Measurements from ENCODE around the gene UVRAG.

Gene UVRAG

GRCh38 chr11:75792997-75793800, 21.8 kb upstream of the UVRAG start:
- Histone ChIP-seq H3K4me3 (ENCODE audit: low read length) (no peak overlapping the region), H3K56ac (ENCODE audit: low read length) (no peak overlapping the region), H2BK15ac (replicated peaks; ENCODE audit: low read depth) (no peak overlapping the region), H3K79me1 (ENCODE audit: low read length) (no peaks in the 10 kb centered on the region), H2AK5ac (ENCODE audit: low read length) (no peak overlapping the region), H2BK5ac (ENCODE audit: low read length) (no peak overlapping the region), H4K5ac (ENCODE audit: low read length) (no peak overlapping the region), H3K27ac (ENCODE audit: low read depth, low read length) (no peak overlapping the region), H3K18ac (ENCODE audit: low read length) (no peak overlapping the region), H3K9ac (ENCODE audit: low read length) (no peak overlapping the region), H3K4me2 (ENCODE audit: low read length) (no peak overlapping the region), H3K23ac (ENCODE audit: low read length) (peak overlapping the region; percentile 11), H3K36me3 (ENCODE audit: control insufficient read depth, insufficient read depth, low read length) (no peaks in the 10 kb centered on the region), H4K8ac (ENCODE audit: low read depth, low read length) (no peak overlapping the region), H3K27me3 (ENCODE audit: insufficient read depth, low read length, poor library complexity) (no peaks in the 10 kb centered on the region), H3K79me2 (ENCODE audit: control insufficient read depth, insufficient read depth, low read length) (no peaks in the 10 kb centered on the region), H2BK120ac (ENCODE audit: low read depth, low read length) (no peak overlapping the region), H3K4me1 (ENCODE audit: control insufficient read depth, low read depth, low read length) (no peaks in the 10 kb centered on the region), H3K4ac (ENCODE audit: low read depth, low read length) (no peak overlapping the region)
- WGBS (ENCODE audit: extremely low coverage, insufficient coverage, low lambda C conversion rate) = no CpG with 5 or more reads among the region's 12 CpGs
- DNase-seq = no peak

GRCh38 chr11:75793966-75794365, 21.0 kb upstream of the UVRAG start:
- no CpG with 5 or more reads among the region's 2 CpGs for WGBS (ENCODE audit: extremely low coverage, insufficient coverage, low lambda C conversion rate)
- H2AK5ac ChIP-seq (ENCODE audit: low read length) = no peak overlapping the region
- H3K36me3 ChIP-seq (ENCODE audit: control insufficient read depth, insufficient read depth, low read length) = no peaks in the 10 kb centered on the region
- H3K79me2 ChIP-seq (ENCODE audit: control insufficient read depth, insufficient read depth, low read length) = no peaks in the 10 kb centered on the region
- H3K4ac ChIP-seq (ENCODE audit: low read depth, low read length) = no peak overlapping the region
- no peak overlapping the region for H3K56ac ChIP-seq (ENCODE audit: low read length)
- H3K79me1 ChIP-seq (ENCODE audit: low read length) = no peaks in the 10 kb centered on the region
- no peak for DNase-seq
- no peak overlapping the region for H3K27ac ChIP-seq (ENCODE audit: low read depth, low read length)
- H3K9ac ChIP-seq (ENCODE audit: low read length) = no peak overlapping the region
- no peak overlapping the region for H2BK15ac ChIP-seq (replicated peaks; ENCODE audit: low read depth)
- no peak overlapping the region for H2BK5ac ChIP-seq (ENCODE audit: low read length)
- no peak overlapping the region for H3K4me2 ChIP-seq (ENCODE audit: low read length)
- no peak overlapping the region for H2BK120ac ChIP-seq (ENCODE audit: low read depth, low read length)
- H3K18ac ChIP-seq (ENCODE audit: low read length) = no peak overlapping the region
- H4K8ac ChIP-seq (ENCODE audit: low read depth, low read length) = no peak overlapping the region
- H3K23ac ChIP-seq (ENCODE audit: low read length) = no peak overlapping the region
- H3K27me3 ChIP-seq (ENCODE audit: insufficient read depth, low read length, poor library complexity) = no peaks in the 10 kb centered on the region
- H4K5ac ChIP-seq (ENCODE audit: low read length) = no peak overlapping the region
- H3K4me3 ChIP-seq (ENCODE audit: low read length) = no peak overlapping the region
- no peaks in the 10 kb centered on the region for H3K4me1 ChIP-seq (ENCODE audit: control insufficient read depth, low read depth, low read length)

- no peaks in the 10 kb centered on the region for H3K27me3 ChIP-seq (ENCODE audit: insufficient read depth, low read length, poor library complexity)
- H2BK120ac ChIP-seq (ENCODE audit: low read depth, low read length) = no peak overlapping the region
- H3K4ac ChIP-seq (ENCODE audit: low read depth, low read length) = no peak overlapping the region
- H3K4me2 ChIP-seq (ENCODE audit: low read length) = no peak overlapping the region
- H4K5ac ChIP-seq (ENCODE audit: low read length) = no peak overlapping the region
- H3K27ac ChIP-seq (ENCODE audit: low read depth, low read length) = no peak overlapping the region
- no peaks in the 10 kb centered on the region for H3K79me1 ChIP-seq (ENCODE audit: low read length)
- no peak overlapping the region for H2AK5ac ChIP-seq (ENCODE audit: low read length)
- H3K9ac ChIP-seq (ENCODE audit: low read length) = no peak overlapping the region
- H3K23ac ChIP-seq (ENCODE audit: low read length) = no peak overlapping the region
- DNase-seq = peak; percentile 70
- H2BK5ac ChIP-seq (ENCODE audit: low read length) = no peak overlapping the region
- no peak overlapping the region for H4K8ac ChIP-seq (ENCODE audit: low read depth, low read length)
- no CpG with 5 or more reads among the region's 4 CpGs for WGBS (ENCODE audit: extremely low coverage, insufficient coverage, low lambda C conversion rate)
- H3K4me1 ChIP-seq (ENCODE audit: control insufficient read depth, low read depth, low read length) = no peaks in the 10 kb centered on the region
- H3K56ac ChIP-seq (ENCODE audit: low read length) = no peak overlapping the region
- no peak overlapping the region for H3K4me3 ChIP-seq (ENCODE audit: low read length)
- no peak overlapping the region for H3K18ac ChIP-seq (ENCODE audit: low read length)
- no peaks in the 10 kb centered on the region for H3K79me2 ChIP-seq (ENCODE audit: control insufficient read depth, insufficient read depth, low read length)
- no peaks in the 10 kb centered on the region for H3K36me3 ChIP-seq (ENCODE audit: control insufficient read depth, insufficient read depth, low read length)
- no peak overlapping the region for H2BK15ac ChIP-seq (replicated peaks; ENCODE audit: low read depth)
Measured at GRCh38 chr11:75795276-75796090, 19.5 kb upstream of the UVRAG start.

- no peak overlapping the region for H3K4ac ChIP-seq (ENCODE audit: low read depth, low read length)
- no peaks in the 10 kb centered on the region for H3K79me2 ChIP-seq (ENCODE audit: control insufficient read depth, insufficient read depth, low read length)
- no peak overlapping the region for H3K23ac ChIP-seq (ENCODE audit: low read length)
- no peak overlapping the region for H3K9ac ChIP-seq (ENCODE audit: low read length)
- H2AK5ac ChIP-seq (ENCODE audit: low read length) = no peak overlapping the region
- no peaks in the 10 kb centered on the region for H3K4me1 ChIP-seq (ENCODE audit: control insufficient read depth, low read depth, low read length)
- H3K4me2 ChIP-seq (ENCODE audit: low read length) = no peak overlapping the region
- H2BK120ac ChIP-seq (ENCODE audit: low read depth, low read length) = no peak overlapping the region
- no CpG with 5 or more reads among the region's 2 CpGs for WGBS (ENCODE audit: extremely low coverage, insufficient coverage, low lambda C conversion rate)
- no peak overlapping the region for H2BK5ac ChIP-seq (ENCODE audit: low read length)
- no peak for DNase-seq
- H3K79me1 ChIP-seq (ENCODE audit: low read length) = no peaks in the 10 kb centered on the region
- H4K5ac ChIP-seq (ENCODE audit: low read length) = no peak overlapping the region
- no peak overlapping the region for H2BK15ac ChIP-seq (replicated peaks; ENCODE audit: low read depth)
- no peak overlapping the region for H4K8ac ChIP-seq (ENCODE audit: low read depth, low read length)
- no peaks in the 10 kb centered on the region for H3K27me3 ChIP-seq (ENCODE audit: insufficient read depth, low read length, poor library complexity)
- no peak overlapping the region for H3K18ac ChIP-seq (ENCODE audit: low read length)
- no peak overlapping the region for H3K27ac ChIP-seq (ENCODE audit: low read depth, low read length)
- H3K4me3 ChIP-seq (ENCODE audit: low read length) = no peak overlapping the region
- H3K36me3 ChIP-seq (ENCODE audit: control insufficient read depth, insufficient read depth, low read length) = no peaks in the 10 kb centered on the region
- no peak overlapping the region for H3K56ac ChIP-seq (ENCODE audit: low read length)
Measured at GRCh38 chr11:75796091-75796435, 18.9 kb upstream of the UVRAG start.

- H3K23ac ChIP-seq (ENCODE audit: low read length) = no peak overlapping the region
- no CpG with 5 or more reads among the region's 8 CpGs for WGBS (ENCODE audit: extremely low coverage, insufficient coverage, low lambda C conversion rate)
- no peak overlapping the region for H3K9ac ChIP-seq (ENCODE audit: low read length)
- DNase-seq = no peak
- no peaks in the 10 kb centered on the region for H3K4me1 ChIP-seq (ENCODE audit: control insufficient read depth, low read depth, low read length)
- no peak overlapping the region for H3K18ac ChIP-seq (ENCODE audit: low read length)
- no peaks in the 10 kb centered on the region for H3K79me1 ChIP-seq (ENCODE audit: low read length)
- H3K36me3 ChIP-seq (ENCODE audit: control insufficient read depth, insufficient read depth, low read length) = no peaks in the 10 kb centered on the region
- H3K4me3 ChIP-seq (ENCODE audit: low read length) = no peak overlapping the region
- no peak overlapping the region for H2BK15ac ChIP-seq (replicated peaks; ENCODE audit: low read depth)
- H4K8ac ChIP-seq (ENCODE audit: low read depth, low read length) = no peak overlapping the region
- no peak overlapping the region for H2BK120ac ChIP-seq (ENCODE audit: low read depth, low read length)
- no peak overlapping the region for H2BK5ac ChIP-seq (ENCODE audit: low read length)
- H3K79me2 ChIP-seq (ENCODE audit: control insufficient read depth, insufficient read depth, low read length) = no peaks in the 10 kb centered on the region
- H3K56ac ChIP-seq (ENCODE audit: low read length) = no peak overlapping the region
- no peaks in the 10 kb centered on the region for H3K27me3 ChIP-seq (ENCODE audit: insufficient read depth, low read length, poor library complexity)
- no peak overlapping the region for H3K27ac ChIP-seq (ENCODE audit: low read depth, low read length)
- H2AK5ac ChIP-seq (ENCODE audit: low read length) = no peak overlapping the region
- H3K4ac ChIP-seq (ENCODE audit: low read depth, low read length) = no peak overlapping the region
- no peak overlapping the region for H3K4me2 ChIP-seq (ENCODE audit: low read length)
- no peak overlapping the region for H4K5ac ChIP-seq (ENCODE audit: low read length)
Measured at GRCh38 chr11:75797116-75797515, 17.9 kb upstream of the UVRAG start.
